Activated B cell treated with CpG ODN at 0.5 μM for 24 hours (primary cell): ENCODE measurements around the gene PTPN12. TPM values are rescaled to one million over a fixed set of nuclear protein-coding genes. Genes with fewer than 3 reads are reported as not detected.

Source experiments
- ATAC-seq: fragments of 200-7000 bp; cut with Tn5 transposase; one replicate; pipeline ENCODE4 v1.10.0; 2021; ENCODE audit warnings: low read depth, mild to moderate bottlenecking, moderate library complexity
- CTCF ChIA-PET: fragments of 350-600 bp; sonication (Branson Sonifier 250); formaldehyde crosslinking; loops from one replicate; lab custom pipeline; 2021; ENCODE audit warnings: antibody characterized with exemption; lab: Charles Lee
- POLR2A ChIA-PET: fragments of 350-600 bp; sonication (Branson Sonifier 250); formaldehyde crosslinking; loops from one replicate; lab custom pipeline; 2021; ENCODE audit warnings: antibody characterized with exemption; lab: Charles Lee
- DNase-seq: peaks from one replicate; pipeline ENCODE4 v3.0.0; 2022
- H3K27ac Mint-ChIP-seq: one replicate; pipeline ENCODE4 v1.8.0; 2020; ENCODE audit warnings: mixed read lengths
- H3K27me3 Mint-ChIP-seq: one replicate; pipeline ENCODE4 v1.8.0; 2021; ENCODE audit warnings: mixed read lengths
- H3K36me3 Mint-ChIP-seq: one replicate; pipeline ENCODE4 v1.8.0; 2021; ENCODE audit warnings: low read depth, mixed read lengths
- H3K4me1 Mint-ChIP-seq: one replicate; pipeline ENCODE4 v1.8.0; 2021; ENCODE audit warnings: mixed read lengths
- H3K4me3 Mint-ChIP-seq: one replicate; pipeline ENCODE4 v1.8.0; 2020; ENCODE audit warnings: mild to moderate bottlenecking, mixed read lengths
- H3K9me3 Mint-ChIP-seq: one replicate; pipeline ENCODE4 v1.8.0; 2020; ENCODE audit warnings: mixed read lengths
- CTCF ChIP-seq: fragments of 200-600 bp; IDR thresholded peaks from one replicate; pipeline ENCODE4 v1.8.0; 2022; ENCODE audit warnings: antibody characterized with exemption, mild to moderate bottlenecking
- intact Hi-C: fragments of 100-400 bp; cut with micrococcal nuclease; formaldehyde crosslinking; loops from one replicate; pipeline ENCODE4 v1.15.1; 2024
- total RNA-seq: library from RNA; stranded (reverse); gene quantifications from 2 replicates; pipeline ENCODE4 v1.2.3, GENCODE V29; 2022

PTPN12 gene
- total RNA-seq, 1 donor from 2014 or later = 39.2 TPM

- no peaks in the 10 kb centered on the region for H3K36me3 Mint-ChIP-seq
- ChIA-PET POLR2A (no interaction called here), CTCF (interaction anchor here (1.0 kb wide), 1 partner anchor 98 kb away, joined by 3 read pairs; no protein-coding TSS in a partner anchor)
- H3K9me3 Mint-ChIP-seq = no peaks in the 10 kb centered on the region
- no peaks in the 10 kb centered on the region for H3K4me1 Mint-ChIP-seq
- H3K4me3 Mint-ChIP-seq = no peak overlapping the region
- DNase-seq (no peak), ATAC-seq (no peak)
- no peak overlapping the region for H3K27ac Mint-ChIP-seq
- no peak for TF ChIP-seq CTCF
- H3K27me3 Mint-ChIP-seq = no peaks in the 10 kb centered on the region
- intact Hi-C loops = no loop called here
These were observed 124.7 kb downstream of the PTPN12 start for GRCh38 chr7:77661816-77662215.

- H3K9me3 Mint-ChIP-seq = no peaks in the 10 kb centered on the region
- H3K27me3 Mint-ChIP-seq = no peaks in the 10 kb centered on the region
- no peak overlapping the region for H3K27ac Mint-ChIP-seq
- no peaks in the 10 kb centered on the region for H3K4me1 Mint-ChIP-seq
- CTCF ChIA-PET = no interaction called here
- ATAC-seq (no peak), DNase-seq (no peak)
- no peak overlapping the region for H3K4me3 Mint-ChIP-seq
- TF ChIP-seq CTCF = no peak
- no peaks in the 10 kb centered on the region for H3K36me3 Mint-ChIP-seq
- POLR2A ChIA-PET = no interaction called here
- intact Hi-C loops = no loop called here
These were observed 125.8 kb downstream of the PTPN12 start for GRCh38 chr7:77662869-77663268.

GRCh38 chr7:77664715-77665114 lies 127.6 kb downstream of the PTPN12 start:
- ChIA-PET POLR2A (no interaction called here), CTCF (interaction anchor here (1.7 kb wide), 1 partner anchor 95 kb away, joined by 4 read pairs; no protein-coding TSS in a partner anchor)
- H3K4me3 Mint-ChIP-seq = no peak overlapping the region
- no peaks in the 10 kb centered on the region for H3K9me3 Mint-ChIP-seq
- intact Hi-C loops = no loop called here
- DNase-seq (no peak), ATAC-seq (no peak)
- H3K27me3 Mint-ChIP-seq = no peaks in the 10 kb centered on the region
- no peaks in the 10 kb centered on the region for H3K4me1 Mint-ChIP-seq
- TF ChIP-seq CTCF = no peak
- H3K36me3 Mint-ChIP-seq = no peaks in the 10 kb centered on the region
- no peak overlapping the region for H3K27ac Mint-ChIP-seq

- TF ChIP-seq CTCF = no peak
- POLR2A ChIA-PET = no interaction called here
- CTCF ChIA-PET = interaction anchor here (1.7 kb wide), 1 partner anchor 94 kb away, joined by 4 read pairs; no protein-coding TSS in a partner anchor
- H3K27me3 Mint-ChIP-seq = no peaks in the 10 kb centered on the region
- no peak overlapping the region for H3K27ac Mint-ChIP-seq
- no peak overlapping the region for H3K4me3 Mint-ChIP-seq
- no peaks in the 10 kb centered on the region for H3K9me3 Mint-ChIP-seq
- ATAC-seq = no peak
- DNase-seq = no peak
- intact Hi-C loops = no loop called here
- H3K4me1 Mint-ChIP-seq = no peaks in the 10 kb centered on the region
- no peaks in the 10 kb centered on the region for H3K36me3 Mint-ChIP-seq
These were observed 128.1 kb downstream of the PTPN12 start for GRCh38 chr7:77665161-77665560.

GRCh38 chr7:77667459-77668086 lies 130.5 kb downstream of the PTPN12 start:
- Mint-ChIP-seq H3K4me3 (no peak overlapping the region), H3K9me3 (no peaks in the 10 kb centered on the region), H3K4me1 (no peaks in the 10 kb centered on the region), H3K27ac (no peak overlapping the region), H3K27me3 (no peaks in the 10 kb centered on the region), H3K36me3 (no peaks in the 10 kb centered on the region)
- intact Hi-C loops = no loop called here
- POLR2A ChIA-PET = no interaction called here
- TF ChIP-seq CTCF = no peak
- no peak for DNase-seq
- no peak for ATAC-seq
- CTCF ChIA-PET = interaction anchor here (1.4 kb wide), 1 partner anchor 9 kb away, joined by 4 read pairs; no protein-coding TSS in a partner anchor
